GM21528 (cell line): Measurements from ENCODE around the gene FMNL2.

Experiments
- ATAC-seq: cut with Tn5 transposase; IDR thresholded peaks from one replicate; pipeline ENCODE4 v1.9.1; 2021; ENCODE audit warnings: mild to moderate bottlenecking, moderate library complexity; ENCODE audit not compliant: unreplicated experiment, low FRiP score

FMNL2 gene

GRCh38 chr2:152337511-152337903 is 2.5 kb downstream of the FMNL2 start:
- no peak for ATAC-seq

GRCh38 chr2:152339556-152340286 is 4.7 kb downstream of the FMNL2 start:
- ATAC-seq: no peak

GRCh38 chr2:152342259-152343046 is 7.5 kb downstream of the FMNL2 start:
- ATAC-seq: no peak

- ATAC-seq: no peak
These were observed 8.5 kb downstream of the FMNL2 start for GRCh38 chr2:152343426-152343825.

GRCh38 chr2:152344579-152345195 is 9.7 kb downstream of the FMNL2 start:
- no peak for ATAC-seq

GRCh38 chr2:152347076-152347475 is 12.1 kb downstream of the FMNL2 start:
- no peak for ATAC-seq

GRCh38 chr2:152348388-152348787 is 13.4 kb downstream of the FMNL2 start:
- no peak for ATAC-seq

GRCh38 chr2:152349416-152349815 is 14.4 kb downstream of the FMNL2 start:
- ATAC-seq: no peak

- no peak for ATAC-seq
These were observed 15.2 kb downstream of the FMNL2 start for GRCh38 chr2:152350155-152350679.

- ATAC-seq: no peak
These were observed 17.6 kb downstream of the FMNL2 start for GRCh38 chr2:152352616-152353015.

GRCh38 chr2:152353364-152353763 is 18.4 kb downstream of the FMNL2 start:
- no peak for ATAC-seq

GRCh38 chr2:152354069-152354755 is 19.2 kb downstream of the FMNL2 start:
- ATAC-seq: no peak

- ATAC-seq: no peak
These were observed 19.9 kb downstream of the FMNL2 start for GRCh38 chr2:152354909-152355308.

GRCh38 chr2:152355409-152355831 is 20.4 kb downstream of the FMNL2 start:
- ATAC-seq: no peak

GRCh38 chr2:152359573-152360363 is 24.8 kb downstream of the FMNL2 start:
- ATAC-seq: no peak

- no peak for ATAC-seq
These were observed 29.0 kb downstream of the FMNL2 start for GRCh38 chr2:152363936-152364335.

- ATAC-seq: peak; percentile 85
These were observed 32.8 kb downstream of the FMNL2 start for GRCh38 chr2:152367547-152368390.

- ATAC-seq: no peak
These were observed 34.3 kb downstream of the FMNL2 start for GRCh38 chr2:152369176-152369860.
